ENCODE data around the gene GRK7. TPM values are rescaled to one million over a fixed set of nuclear protein-coding genes. Genes with fewer than 3 reads are reported as not detected.
"Not testable (repeated sequence)": the region's sequence is repeated elsewhere in the genome, so short reads cannot be mapped to it uniquely, and the experiment has no call there.

GRK7 gene
- total RNA-seq, 1 experiment from 2014 or later, result not detected

GRCh38 chr3:141782386-141782932 lies 19.3 kb downstream of the GRK7 start:
- Histone ChIP-seq H3K36me3 (no peaks in the 10 kb centered on the region), H3K9me3 (no peaks in the 10 kb centered on the region), H3K27me3 (no peaks in the 10 kb centered on the region), H3K4me3 (no peak overlapping the region)
- DNase-seq, result no peak

- H3K27me3 ChIP-seq, result no peaks in the 10 kb centered on the region
- no peaks in the 10 kb centered on the region for H3K36me3 ChIP-seq
- no peak overlapping the region for H3K4me3 ChIP-seq
- H3K9me3 ChIP-seq, result no peaks in the 10 kb centered on the region
- no peak for DNase-seq
These were observed 20.4 kb downstream of the GRK7 start for GRCh38 chr3:141783632-141784031.

GRCh38 chr3:141784096-141784495 lies 20.9 kb downstream of the GRK7 start:
- DNase-seq, result no peak
- Histone ChIP-seq H3K9me3 (no peaks in the 10 kb centered on the region), H3K27me3 (no peaks in the 10 kb centered on the region), H3K36me3 (no peaks in the 10 kb centered on the region), H3K4me3 (no peak overlapping the region)

GRCh38 chr3:141784531-141784930 lies 21.3 kb downstream of the GRK7 start:
- no peak overlapping the region for H3K4me3 ChIP-seq
- DNase-seq, result no peak

GRCh38 chr3:141788149-141788548 lies 24.9 kb downstream of the GRK7 start:
- no peaks in the 10 kb centered on the region for H3K9me3 ChIP-seq
- H3K36me3 ChIP-seq, result no peaks in the 10 kb centered on the region
- no peak overlapping the region for H3K4me3 ChIP-seq
- DNase-seq, result no peak
- no peaks in the 10 kb centered on the region for H3K27me3 ChIP-seq

More at GRCh38 chr3:141784531-141784930, 21.3 kb downstream of the GRK7 start:
- H3K27me3 ChIP-seq, result no peaks in the 10 kb centered on the region
- H3K9me3 ChIP-seq, result no peaks in the 10 kb centered on the region
- H3K36me3 ChIP-seq, result no peaks in the 10 kb centered on the region

GRCh38 chr3:141788750-141789149 lies 25.5 kb downstream of the GRK7 start:
- not testable (repeated sequence) for DNase-seq, H3K9me3 ChIP-seq, H3K4me3 ChIP-seq, H3K36me3 ChIP-seq, H3K27me3 ChIP-seq

GRCh38 chr3:141789281-141789680 lies 26.1 kb downstream of the GRK7 start:
- no peaks in the 10 kb centered on the region for H3K36me3 ChIP-seq
- no peaks in the 10 kb centered on the region for H3K9me3 ChIP-seq
- H3K27me3 ChIP-seq, result no peaks in the 10 kb centered on the region
- DNase-seq, result no peak
- no peak overlapping the region for H3K4me3 ChIP-seq

- Histone ChIP-seq H3K27me3 (no peaks in the 10 kb centered on the region), H3K9me3 (no peaks in the 10 kb centered on the region), H3K36me3 (no peaks in the 10 kb centered on the region), H3K4me3 (no peak overlapping the region)
- DNase-seq, result no peak
These were observed 27.0 kb downstream of the GRK7 start for GRCh38 chr3:141790171-141790570.

GRCh38 chr3:141792495-141792894 lies 29.3 kb downstream of the GRK7 start:
- no peaks in the 10 kb centered on the region for H3K27me3 ChIP-seq
- no peak for DNase-seq
- H3K4me3 ChIP-seq, result no peak overlapping the region
- H3K36me3 ChIP-seq, result no peaks in the 10 kb centered on the region
- H3K9me3 ChIP-seq, result no peaks in the 10 kb centered on the region

GRCh38 chr3:141793476-141794260 lies 30.5 kb downstream of the GRK7 start:
- H3K36me3 ChIP-seq, result no peaks in the 10 kb centered on the region
- DNase-seq, result no peak
- H3K27me3 ChIP-seq, result no peaks in the 10 kb centered on the region
- no peak overlapping the region for H3K4me3 ChIP-seq
- H3K9me3 ChIP-seq, result no peaks in the 10 kb centered on the region

GRCh38 chr3:141795276-141795675 lies 32.1 kb downstream of the GRK7 start:
- Histone ChIP-seq H3K36me3 (no peaks in the 10 kb centered on the region), H3K9me3 (no peaks in the 10 kb centered on the region), H3K27me3 (no peaks in the 10 kb centered on the region), H3K4me3 (no peak overlapping the region)
- DNase-seq, result no peak

GRCh38 chr3:141795741-141796080 lies 32.5 kb downstream of the GRK7 start:
- H3K36me3 ChIP-seq, result no peaks in the 10 kb centered on the region
- H3K4me3 ChIP-seq, result no peak overlapping the region
- no peaks in the 10 kb centered on the region for H3K9me3 ChIP-seq
- H3K27me3 ChIP-seq, result no peaks in the 10 kb centered on the region
- no peak for DNase-seq

- H3K4me3 ChIP-seq, result no peak overlapping the region
- no peaks in the 10 kb centered on the region for H3K27me3 ChIP-seq
- no peaks in the 10 kb centered on the region for H3K36me3 ChIP-seq
- H3K9me3 ChIP-seq, result no peaks in the 10 kb centered on the region
- DNase-seq, result no peak
These were observed 33.1 kb downstream of the GRK7 start for GRCh38 chr3:141796081-141796888.

- H3K27me3 ChIP-seq, result no peaks in the 10 kb centered on the region
- DNase-seq, result no peak
- no peaks in the 10 kb centered on the region for H3K36me3 ChIP-seq
- no peak overlapping the region for H3K4me3 ChIP-seq
- H3K9me3 ChIP-seq, result no peaks in the 10 kb centered on the region
These were observed 33.9 kb downstream of the GRK7 start for GRCh38 chr3:141796889-141797781.

GRCh38 chr3:141797819-141798447 lies 34.7 kb downstream of the GRK7 start:
- H3K36me3 ChIP-seq, result no peaks in the 10 kb centered on the region
- no peaks in the 10 kb centered on the region for H3K27me3 ChIP-seq
- no peak for DNase-seq
- no peaks in the 10 kb centered on the region for H3K9me3 ChIP-seq
- no peak overlapping the region for H3K4me3 ChIP-seq

- no peaks in the 10 kb centered on the region for H3K27me3 ChIP-seq
- no peaks in the 10 kb centered on the region for H3K9me3 ChIP-seq
- no peaks in the 10 kb centered on the region for H3K36me3 ChIP-seq
- DNase-seq, result no peak
- H3K4me3 ChIP-seq, result no peak overlapping the region
These were observed 35.2 kb downstream of the GRK7 start for GRCh38 chr3:141798448-141798845.
